HG03378 (cell line): ENCODE results near the gene ZC3H15.
"Not testable (repeated sequence)": the region's sequence is repeated elsewhere in the genome, so short reads cannot be mapped to it uniquely, and the experiment has no call there.

Experiments used
- ATAC-seq: cut with Tn5 transposase; IDR thresholded peaks from one replicate; pipeline ENCODE4 v1.9.1; 2021; ENCODE audit warnings: mild to moderate bottlenecking, moderate library complexity; ENCODE audit not compliant: unreplicated experiment

ZC3H15 gene

DNA sequence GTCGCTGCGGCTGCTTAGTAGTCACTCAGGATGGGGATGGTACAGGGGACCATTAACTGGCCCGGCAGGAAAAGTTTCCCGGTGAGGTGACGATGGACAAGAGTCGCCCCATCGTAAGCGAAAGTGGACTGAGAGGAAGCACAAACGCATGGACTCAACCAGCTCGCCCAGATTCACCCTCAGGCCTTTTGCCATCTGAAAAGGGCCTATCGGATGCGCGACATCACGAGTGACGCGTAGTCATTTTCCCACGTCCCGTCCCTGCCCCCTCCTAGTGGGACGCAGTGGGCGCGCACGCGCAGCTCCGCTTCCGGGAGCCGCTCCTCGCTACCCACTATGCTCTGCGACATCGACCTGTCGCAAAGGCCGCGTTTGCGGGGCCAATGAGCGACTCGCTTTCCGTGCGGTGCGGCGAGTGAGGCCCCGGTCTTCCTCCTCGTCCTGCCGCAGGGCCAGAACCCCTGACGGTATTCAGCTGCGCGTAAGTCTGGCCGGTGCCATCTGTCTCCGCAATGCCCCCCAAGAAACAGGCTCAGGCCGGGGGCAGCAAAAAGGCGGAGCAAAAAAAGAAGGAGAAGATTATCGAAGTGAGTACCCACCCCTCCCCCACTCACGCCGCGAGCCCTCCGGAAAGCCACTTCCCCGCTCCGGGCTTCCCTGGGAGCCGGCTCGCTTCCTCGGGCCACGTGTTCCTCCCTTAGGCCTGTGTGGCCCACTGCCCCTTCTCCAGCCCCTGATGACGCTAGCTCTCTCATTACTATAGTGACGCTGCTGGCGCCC is at the start of gene ZC3H15:
ZC3H15 (plus strand) TSS at position 390 of the 780 bp plus-strand sequence; CDS start at position 513, 123 bp downstream.
- peak; percentile 80 for ATAC-seq

DNA sequence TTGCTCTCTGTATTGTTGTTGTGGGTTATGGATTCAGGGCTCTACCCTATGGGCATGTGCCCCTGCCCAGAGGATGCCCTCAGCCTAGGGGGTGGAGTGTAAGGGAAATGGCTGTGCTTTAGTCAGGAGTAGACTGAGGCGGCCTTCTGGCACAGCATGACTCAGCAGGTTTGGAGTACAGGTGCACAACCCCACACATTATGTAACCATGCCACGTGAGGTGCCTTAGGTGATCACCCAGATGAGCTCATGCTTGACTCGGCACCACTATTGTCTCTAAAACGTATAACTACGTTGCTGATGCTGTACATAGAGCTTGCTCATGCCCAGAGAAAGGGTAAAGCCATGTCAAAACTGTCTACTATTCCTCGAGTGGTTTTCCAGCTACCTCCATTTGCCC is 48.3 kb upstream of the ZC3H15 start:
- ATAC-seq: no peak

DNA sequence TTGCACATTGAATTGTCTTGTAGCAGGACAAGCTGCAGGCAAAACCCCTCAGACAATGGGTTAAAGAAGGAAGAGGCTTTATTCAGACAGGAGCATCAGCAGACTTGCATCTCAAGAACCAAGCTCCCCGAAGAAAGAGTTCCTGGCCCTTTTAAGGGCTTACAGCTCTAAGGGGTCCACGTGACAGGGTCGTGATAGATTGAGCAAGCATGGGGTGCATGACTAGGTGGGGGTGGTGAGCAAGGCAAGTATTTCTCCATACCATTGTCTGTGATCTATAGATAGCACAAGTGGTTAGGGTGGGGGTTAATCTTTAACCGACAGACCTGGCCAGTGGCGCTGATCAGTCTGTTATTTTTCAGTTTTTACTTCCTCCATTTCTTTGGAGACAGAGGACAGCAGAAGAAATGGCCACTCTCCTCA is 46.4 kb upstream of the ZC3H15 start:
- ATAC-seq: not testable (repeated sequence)

DNA sequence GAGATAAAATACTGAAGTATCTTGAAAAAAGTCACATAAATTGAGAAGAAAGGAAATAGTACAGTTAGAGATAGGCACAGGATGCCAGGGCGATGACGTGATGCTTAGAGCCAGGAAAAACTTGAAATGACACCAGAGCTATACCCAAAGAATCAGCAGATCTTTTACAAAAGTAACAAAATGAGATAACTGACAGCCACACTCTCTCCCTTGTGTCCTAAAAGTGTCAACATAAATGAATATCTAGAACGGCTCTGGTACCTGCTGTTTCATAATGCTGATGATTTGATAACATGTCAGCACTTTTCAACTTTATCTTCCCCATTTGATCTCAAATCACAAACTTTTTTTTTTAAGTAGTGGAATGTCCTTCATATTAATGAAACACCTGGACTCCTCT is 45.6 kb upstream of the ZC3H15 start:
- no peak for ATAC-seq

DNA sequence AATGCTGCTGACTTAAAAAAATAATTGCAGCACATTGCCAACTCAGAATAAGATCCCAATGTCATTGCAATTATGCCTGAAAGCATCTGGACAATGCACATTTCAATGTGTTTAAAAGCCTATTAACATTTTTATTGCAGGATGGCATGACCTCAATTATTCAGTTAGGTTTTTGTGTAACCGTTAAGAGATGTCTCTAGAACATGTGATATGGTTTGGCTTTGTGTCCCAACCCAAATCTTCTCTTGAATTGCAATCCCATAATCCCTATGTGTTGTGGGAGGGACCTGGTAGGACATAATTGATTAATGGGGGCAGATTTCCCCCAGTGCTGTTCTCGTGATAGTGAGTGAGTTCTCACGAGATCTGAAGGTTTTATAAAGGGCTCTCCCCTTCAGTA is 43.2 kb upstream of the ZC3H15 start:
- ATAC-seq: no peak

DNA sequence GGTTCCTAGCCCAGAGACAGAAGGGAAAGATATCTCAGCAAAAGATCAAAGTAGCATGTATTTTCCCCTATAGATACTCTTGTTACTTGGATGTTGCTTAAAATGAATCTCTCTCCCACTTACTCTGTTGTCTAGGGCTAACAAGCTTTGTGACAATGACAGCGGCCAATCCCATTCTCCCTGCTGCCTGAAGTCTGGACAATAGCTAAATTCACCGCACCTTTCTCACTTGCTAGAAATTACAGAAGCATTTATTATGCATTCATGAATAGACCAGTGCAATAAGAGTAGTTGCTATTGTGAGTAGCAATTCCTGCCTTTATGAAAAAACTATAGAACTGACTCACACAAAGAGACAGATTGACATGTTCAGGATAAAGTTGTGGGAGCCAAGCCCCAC is 42.2 kb upstream of the ZC3H15 start:
- ATAC-seq: no peak

DNA sequence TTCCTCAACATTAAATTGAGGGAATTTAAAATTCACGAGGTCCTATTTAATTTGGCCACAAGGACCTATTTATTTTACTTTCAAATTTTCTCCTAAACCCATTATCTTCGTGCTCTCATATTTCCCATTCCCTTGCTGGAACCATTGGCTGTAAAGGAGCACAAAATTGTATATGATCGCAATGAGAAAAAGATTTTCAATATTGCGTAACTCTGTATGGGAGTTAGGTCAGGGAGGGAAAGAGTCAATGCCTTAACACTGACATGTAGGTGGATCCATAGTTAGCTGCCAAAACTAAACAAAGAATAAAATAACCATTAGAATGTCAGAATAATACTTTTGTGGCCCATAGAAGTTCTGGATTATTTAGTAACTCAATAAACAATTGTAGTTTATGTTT is 40.6 kb upstream of the ZC3H15 start:
- ATAC-seq: no peak

DNA sequence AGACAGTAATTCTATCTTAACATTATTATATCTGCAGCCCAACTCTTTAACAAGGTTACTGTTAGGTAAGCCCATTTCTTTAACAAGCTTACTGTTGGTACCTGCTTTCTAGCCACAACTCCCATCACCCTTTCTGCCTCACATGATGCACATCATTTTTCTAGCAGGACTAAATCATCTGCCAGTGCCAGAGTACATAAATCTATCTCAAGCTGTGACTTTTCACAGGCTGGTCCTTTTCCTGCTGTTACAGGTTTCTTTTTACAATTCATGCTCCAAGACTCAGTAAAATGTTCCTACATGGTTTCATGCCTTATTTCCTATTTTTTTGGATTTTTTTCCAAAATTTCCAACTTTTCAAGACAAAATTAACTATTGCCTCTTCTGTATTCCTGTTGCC is 30.4 kb upstream of the ZC3H15 start:
- ATAC-seq: no peak

DNA sequence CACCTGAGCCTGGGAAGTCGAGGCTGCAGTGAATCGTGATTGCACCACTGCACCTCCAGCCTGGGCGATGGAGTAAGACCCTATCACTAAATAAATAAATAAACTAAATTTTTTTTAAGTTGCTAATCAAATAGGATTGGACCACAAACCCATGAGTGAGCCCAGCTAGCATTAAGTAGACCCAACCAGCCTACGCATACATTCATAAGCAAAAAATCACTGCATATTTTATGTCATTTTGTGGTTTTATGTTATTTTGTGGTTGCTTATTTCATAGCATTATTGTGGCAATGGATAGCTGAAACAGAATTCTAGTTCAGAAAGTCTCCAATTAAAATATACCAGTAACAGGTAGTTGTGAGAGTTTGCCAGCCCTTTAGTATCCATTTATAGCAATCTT is 29.1 kb upstream of the ZC3H15 start:
- ATAC-seq: no peak

DNA sequence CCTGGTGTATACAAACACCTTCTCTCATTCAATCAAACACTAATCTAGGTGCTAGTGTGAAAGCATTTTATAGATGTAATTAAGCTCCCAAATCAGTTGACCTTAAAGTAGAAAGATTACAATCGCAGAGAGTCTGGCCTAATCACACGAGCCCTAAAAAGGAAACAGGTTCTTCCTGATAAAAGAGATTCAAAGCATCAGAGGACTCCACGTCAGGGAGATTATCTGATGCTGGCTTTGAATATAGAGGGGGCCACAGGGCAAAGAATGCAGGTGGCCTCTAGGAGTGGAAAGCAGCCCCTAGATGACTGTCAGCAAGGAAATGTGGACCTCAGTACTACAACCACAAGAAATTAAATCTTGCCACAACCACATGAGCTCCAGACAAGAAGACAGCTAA is 28.2 kb upstream of the ZC3H15 start:
- ATAC-seq: no peak

DNA sequence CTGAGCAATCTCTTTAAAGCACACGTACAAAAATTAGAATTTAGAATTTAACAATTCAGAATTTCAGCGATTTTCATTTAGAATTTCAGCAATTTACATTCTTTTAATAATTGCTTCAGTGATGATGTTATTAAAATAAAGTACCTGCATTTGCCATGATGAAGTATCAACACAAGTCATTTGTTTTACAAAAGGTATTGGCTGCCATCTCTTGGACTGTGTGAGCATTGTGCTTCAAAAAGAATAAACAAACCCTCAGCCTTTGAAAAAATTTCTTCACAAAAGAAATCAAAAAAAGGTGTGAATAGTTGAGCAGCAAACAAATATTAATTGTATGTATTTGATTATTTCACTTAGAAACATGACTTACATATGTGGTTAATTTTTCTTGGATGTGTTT is 27.1 kb upstream of the ZC3H15 start:
- no peak for ATAC-seq

DNA sequence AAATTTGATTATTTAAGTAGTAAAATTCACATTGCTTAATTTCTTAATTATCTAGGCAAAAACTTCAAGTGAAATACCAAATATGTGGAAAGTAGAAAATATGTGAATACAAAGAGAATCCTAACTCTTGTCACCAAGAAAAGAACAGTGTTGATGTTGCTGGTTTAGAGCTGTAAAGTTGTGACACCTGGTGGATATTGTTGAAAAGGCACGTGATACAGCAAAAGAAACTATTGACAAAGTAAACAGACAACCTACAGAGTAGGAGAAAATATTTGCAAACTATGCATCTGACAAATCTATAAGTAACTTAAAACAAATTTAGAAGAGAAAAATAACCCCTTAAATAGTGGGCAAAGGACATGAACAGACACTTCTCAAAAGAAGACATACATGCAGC is 25.6 kb upstream of the ZC3H15 start:
- ATAC-seq: peak; percentile 82

DNA sequence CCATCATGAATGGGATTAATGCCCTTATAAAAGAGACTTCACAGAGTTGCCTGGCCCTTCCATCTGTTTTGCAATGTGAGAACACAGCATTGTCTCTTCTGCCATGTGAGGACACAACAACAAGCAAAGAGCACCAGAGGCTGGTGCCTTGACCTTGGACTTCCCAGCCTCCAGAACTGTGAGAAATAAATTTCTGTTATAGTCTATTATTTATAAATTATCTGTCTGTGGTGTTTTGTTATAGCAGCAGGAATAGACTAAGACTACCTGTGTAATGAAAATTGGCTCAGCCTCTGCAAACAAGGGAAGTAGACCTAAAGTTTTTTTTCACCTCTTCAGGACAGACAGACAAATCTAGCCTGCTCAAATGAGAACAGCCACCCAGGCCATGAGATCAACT is 19.3 kb upstream of the ZC3H15 start:
- no peak for ATAC-seq

DNA sequence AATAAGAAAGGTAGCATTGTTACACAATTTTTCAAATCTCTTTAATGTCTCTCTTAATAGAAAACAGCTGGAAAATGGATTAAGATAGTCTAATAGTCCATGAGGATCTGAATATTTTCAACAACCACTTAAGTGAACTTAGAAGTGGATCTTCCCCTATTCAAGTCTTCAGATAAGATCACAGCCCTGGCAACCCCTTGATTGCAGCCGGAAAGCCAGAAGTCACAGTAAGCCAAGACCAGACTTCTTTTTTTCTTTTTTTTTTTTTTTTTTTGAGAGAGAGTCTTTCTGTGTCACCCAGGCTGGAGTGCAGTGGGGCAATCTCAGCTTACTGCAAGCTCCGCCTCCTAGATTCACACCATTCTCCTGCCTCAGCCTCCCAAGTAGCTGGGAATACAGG is 18.6 kb upstream of the ZC3H15 start:
- no peak for ATAC-seq

DNA sequence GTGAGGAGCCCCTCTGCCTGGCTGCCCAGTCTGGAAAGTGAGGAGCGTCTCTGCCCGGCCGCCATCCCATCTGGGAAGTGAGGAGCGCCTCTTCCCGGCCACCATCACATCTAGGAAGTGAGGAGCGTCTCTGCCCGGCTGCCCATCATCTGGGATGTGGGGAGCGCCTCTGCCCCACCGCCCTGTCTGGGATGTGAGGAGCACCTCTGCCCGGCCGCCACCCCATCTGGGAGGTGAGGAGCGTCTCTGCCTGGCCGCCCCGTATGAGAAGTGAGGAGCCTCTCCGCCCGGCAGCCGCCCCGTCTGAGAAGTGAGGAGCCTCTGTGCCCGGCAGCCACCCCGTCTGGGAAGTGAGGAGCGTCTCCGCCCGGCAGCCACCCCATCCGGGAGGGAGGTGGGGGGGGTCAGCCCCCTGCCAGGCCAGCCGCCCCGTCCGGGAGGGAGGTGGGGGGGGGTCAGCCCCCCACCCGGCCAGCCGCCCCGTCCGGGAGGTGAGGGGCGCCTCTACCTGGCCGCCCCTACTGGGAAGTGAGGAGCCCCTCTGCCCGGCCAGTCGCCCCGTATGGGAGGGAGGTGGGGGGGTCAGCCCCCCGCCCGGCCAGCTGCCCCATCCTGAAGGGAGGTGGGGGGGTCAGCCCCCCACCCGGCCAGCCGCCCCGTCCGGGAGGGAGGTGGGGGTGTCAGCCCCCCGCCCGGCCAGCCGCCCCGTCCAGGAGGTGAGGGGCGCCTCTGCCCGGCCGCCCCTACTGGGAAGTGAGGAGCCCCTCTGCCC is 13.2 kb upstream of the ZC3H15 start:
- not testable (repeated sequence) for ATAC-seq

DNA sequence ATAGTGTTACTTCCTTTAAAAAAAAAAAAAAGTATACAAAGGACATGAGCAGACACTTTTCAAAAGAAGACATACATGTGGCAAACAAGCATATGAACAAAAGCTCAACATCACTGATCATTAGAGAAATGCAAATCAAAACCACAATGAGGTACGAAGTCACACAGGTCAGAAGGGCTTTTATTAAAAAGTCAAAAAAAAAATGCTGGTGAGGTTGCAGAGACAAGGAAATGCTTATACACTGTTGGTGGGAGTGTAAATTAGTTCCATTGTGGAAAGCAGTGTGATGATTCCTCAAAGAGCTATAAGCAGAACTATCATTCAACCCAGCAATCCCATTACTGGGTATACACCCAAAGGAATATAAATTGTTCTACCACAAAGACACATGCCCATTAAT is 11.8 kb upstream of the ZC3H15 start:
- ATAC-seq: not testable (repeated sequence)

DNA sequence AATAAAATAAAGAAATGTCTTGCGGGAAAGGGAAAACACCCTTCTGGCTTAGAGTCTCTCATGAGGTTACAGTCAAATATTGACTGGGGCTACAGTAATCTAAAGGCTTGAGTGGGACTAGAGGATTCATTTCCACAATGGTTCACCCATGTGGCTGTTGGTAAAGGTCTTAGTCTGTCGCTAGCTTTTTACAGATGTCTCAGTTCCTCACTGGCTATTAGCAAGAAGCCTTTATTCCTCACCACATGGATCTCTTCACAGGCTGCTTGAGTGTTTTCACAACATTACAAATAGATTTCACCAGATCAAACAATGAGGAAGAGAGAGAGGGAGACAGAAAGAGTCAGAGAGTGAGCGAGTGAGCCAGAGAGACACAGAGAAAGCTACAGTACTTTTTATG is 8.3 kb upstream of the ZC3H15 start:
- no peak for ATAC-seq

DNA sequence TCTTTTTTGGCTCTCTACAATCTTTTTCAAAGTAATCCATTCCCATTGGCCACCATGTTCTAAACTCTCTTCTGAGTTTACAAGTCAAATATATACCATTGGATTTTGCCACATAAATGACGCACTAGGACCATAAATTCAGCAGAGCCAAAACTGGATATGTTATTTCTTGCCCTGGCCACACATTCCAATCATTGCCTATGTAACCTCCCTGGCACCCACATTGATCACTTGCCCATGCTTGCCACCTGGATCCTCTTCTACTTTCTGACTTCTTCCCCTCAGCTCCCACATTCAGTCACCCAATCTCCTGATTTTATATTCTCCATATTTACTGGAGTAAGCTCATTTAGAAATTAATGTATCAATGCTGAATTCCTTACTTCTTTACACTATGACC is 5.1 kb upstream of the ZC3H15 start:
- ATAC-seq: no peak

DNA sequence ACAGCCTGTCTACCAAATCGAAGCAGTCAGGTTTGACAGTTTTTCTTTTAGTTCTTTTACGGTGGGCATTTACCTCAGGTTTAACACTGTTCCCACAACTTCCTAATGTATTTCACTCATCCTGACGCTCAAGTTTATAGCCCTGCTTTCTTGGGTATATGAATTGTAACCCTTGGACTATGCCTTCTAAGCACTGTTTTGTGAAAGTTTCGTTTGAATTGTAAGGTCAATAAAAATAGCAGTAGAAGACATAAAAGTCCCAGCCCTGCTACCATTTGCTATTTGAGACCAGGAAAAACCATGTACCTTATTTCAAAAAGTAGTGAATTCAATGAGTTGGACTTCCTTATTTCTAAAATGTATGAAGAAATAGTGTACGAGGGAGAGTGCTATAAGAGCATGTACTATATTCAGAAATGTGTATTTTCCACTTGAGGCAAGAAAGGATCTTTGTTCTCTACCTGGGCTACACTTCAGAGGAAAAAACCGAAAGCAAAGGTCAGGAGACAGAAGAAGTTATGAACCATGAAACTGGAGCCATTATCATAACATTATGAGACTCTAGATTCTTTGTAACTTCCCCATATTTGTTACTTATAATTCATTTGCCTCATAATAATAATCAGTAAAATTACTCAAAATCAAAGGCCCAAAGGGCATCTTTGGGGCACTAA is 1.9 kb upstream of the ZC3H15 start:
- ATAC-seq: no peak

DNA sequence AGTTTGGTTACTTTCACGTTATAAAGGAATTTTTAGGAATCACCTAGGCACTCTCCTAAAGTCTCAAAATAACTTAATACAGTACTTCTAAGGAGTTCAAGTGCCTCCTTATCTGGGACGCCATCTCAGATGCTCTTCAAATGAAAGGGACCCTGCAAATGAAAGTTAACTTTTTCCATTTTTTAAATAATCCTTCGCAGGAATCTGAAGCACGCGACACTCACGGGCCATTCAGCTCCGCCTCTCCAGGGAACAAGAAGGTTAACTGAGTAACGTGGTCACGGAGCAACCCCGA is 537 bp upstream of the ZC3H15 start:
- ATAC-seq: no peak

DNA sequence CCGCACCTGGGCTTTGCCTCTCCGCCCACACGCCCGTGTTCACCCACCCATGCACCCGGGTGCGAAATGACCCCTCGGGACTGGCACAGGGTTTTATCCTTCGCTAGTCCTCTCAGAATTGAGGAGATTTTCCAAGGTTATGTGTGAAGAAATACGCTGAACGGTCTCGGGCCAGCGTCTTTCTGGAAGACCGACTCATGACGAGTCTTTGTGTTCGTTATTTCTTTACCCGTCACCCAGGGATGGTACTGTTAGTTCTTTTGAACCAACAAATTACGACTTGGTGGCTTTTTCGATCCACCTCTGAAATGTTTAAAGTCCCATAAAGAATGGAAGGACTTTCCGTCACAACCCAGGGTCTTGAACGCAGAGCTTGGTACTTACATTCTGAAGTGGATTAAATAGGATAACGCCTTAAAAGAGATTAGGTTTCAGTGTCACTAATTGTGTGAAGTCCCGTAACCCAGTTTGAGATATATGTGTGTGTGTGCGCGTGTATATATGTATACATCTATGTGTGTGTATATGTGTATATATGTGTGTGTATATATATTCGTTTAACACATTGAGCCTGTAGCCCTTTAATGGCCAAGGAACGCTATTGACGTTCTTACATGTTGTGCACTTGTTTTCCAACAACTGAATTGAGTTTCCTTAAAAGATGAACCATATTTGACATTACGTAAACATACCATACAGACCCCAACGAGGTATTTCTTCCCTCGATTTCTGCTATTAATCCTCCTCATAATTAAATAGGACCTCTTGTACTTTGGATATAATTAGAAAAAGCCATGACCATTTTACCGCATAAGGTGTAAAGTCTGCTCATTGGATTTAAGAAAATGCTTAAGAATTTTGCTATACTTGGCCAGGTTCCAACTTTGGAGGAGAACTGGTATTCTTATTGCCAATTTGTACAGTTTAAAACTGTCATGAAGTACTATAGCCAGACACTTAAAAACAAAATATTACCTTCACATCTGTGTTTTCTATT is 889 bp downstream of the ZC3H15 start:
- ATAC-seq: no peak
